SK-N-SH (cell line): ENCODE measurements around the gene FRMD5. TPM values are rescaled to one million over a fixed set of nuclear protein-coding genes. Genes with fewer than 3 reads are reported as not detected.

Source experiments
- CTCF ChIA-PET: fragments of 300-600, 350-600 bp; formaldehyde crosslinking; extraction: SDS; loops from one replicate; lab custom pipeline; 2021; lab: Yijun Ruan, JAX
- POLR2A ChIA-PET: fragments of 350-600 bp; sonication (Branson Sonifier 250); formaldehyde crosslinking; extraction: SDS; loops from one replicate; lab custom pipeline; 2020; ENCODE audit warnings: antibody characterized with exemption, inconsistent platforms; lab: Yijun Ruan, JAX
- DNase-seq: peaks from one replicate; pipeline ENCODE4 v3.0.0; 2012
- H2AFZ ChIP-seq: fragments of 200-600 bp; sonication (generic); 2 replicates; pipeline ENCODE4 v1.8.1; 2016; ENCODE audit warnings: antibody characterized with exemption, mild to moderate bottlenecking, low read depth
- H3F3A ChIP-seq: fragments of 200-600 bp; sonication (generic); replicated peaks from 2 replicates; pipeline ENCODE3; 2016; ENCODE audit warnings: antibody characterized with exemption, mild to moderate bottlenecking; ENCODE audit not compliant: insufficient read depth
- H3K27ac ChIP-seq, 2 experiments: fragments of 200-500 bp in 1 of 2; fragments of 200-600 bp in 1 of 2; sonication (Bioruptor generic) in 1 of 2; sonication (generic), shearing (Covaris generic) in 1 of 2; 2 replicates each; pipeline versions ENCODE4 v1.5.1 to v1.6.1; 2014 to 2016; ENCODE audit warnings: low read depth in 2 of 2, inconsistent platforms in 1 of 2, low read length in 1 of 2, mild to moderate bottlenecking in 1 of 2, mixed read lengths in 1 of 2
- H3K27me3 ChIP-seq: fragments of 200-600 bp; sonication (generic), shearing (Covaris generic); 2 replicates; pipeline ENCODE4 v1.6.1; 2016; ENCODE audit warnings: mixed run types; ENCODE audit not compliant: insufficient read depth
- H3K36me3 ChIP-seq, 2 experiments: fragments of 200-500 bp in 1 of 2; fragments of 200-600 bp in 1 of 2; sonication (Bioruptor generic) in 1 of 2; sonication (generic) in 1 of 2; replicated peaks in 1 of 2; 2 replicates each; pipeline versions ENCODE3 to v1.5.1; 2014 to 2016; ENCODE audit warnings: low read length in 1 of 2, mild to moderate bottlenecking in 1 of 2; ENCODE audit not compliant: insufficient read depth in 2 of 2, control insufficient read depth in 1 of 2
- H3K4me1 ChIP-seq, 2 experiments: fragments of 200-500 bp in 1 of 2; fragments of 200-600 bp in 1 of 2; sonication (Bioruptor generic) in 1 of 2; sonication (generic), shearing (Covaris generic) in 1 of 2; 2 replicates each; pipeline versions ENCODE4 v1.5.1 to v1.6.1; 2014 to 2016; ENCODE audit warnings: low read depth in 1 of 2, low read length in 1 of 2, mixed run types in 1 of 2; ENCODE audit not compliant: insufficient read depth in 2 of 2, control insufficient read depth in 1 of 2
- H3K4me2 ChIP-seq: fragments of 200-600 bp; sonication (generic), shearing (Covaris generic); 2 replicates; pipeline ENCODE4 v1.6.1; 2017; ENCODE audit warnings: mixed run types
- H3K4me3 ChIP-seq, 2 experiments: fragments of 200-500 bp in 1 of 2; fragments of 200-600 bp in 1 of 2; sonication (Bioruptor generic) in 1 of 2; sonication (generic), shearing (Covaris generic) in 1 of 2; 2 replicates each; pipeline versions ENCODE4 v1.5.1 to v1.8.1; 2014 to 2016; ENCODE audit warnings: low read depth in 2 of 2, inconsistent platforms in 1 of 2, low read length in 1 of 2, mild to moderate bottlenecking in 1 of 2, mixed read lengths in 1 of 2, moderate library complexity in 1 of 2
- H3K79me2 ChIP-seq: fragments of 200-600 bp; sonication (generic); 2 replicates; pipeline ENCODE4 v1.8.1; 2017; ENCODE audit warnings: mild to moderate bottlenecking; ENCODE audit not compliant: insufficient read depth
- H3K9ac ChIP-seq: fragments of 200-600 bp; sonication (generic); 2 replicates; pipeline ENCODE4 v1.6.1; 2017; ENCODE audit warnings: mixed run types
- H3K9me2 ChIP-seq: fragments of 200-600 bp; sonication (generic); 2 replicates; pipeline ENCODE4 v1.6.1; 2017; ENCODE audit warnings: mixed run types
- H3K9me3 ChIP-seq: fragments of 200-600 bp; sonication (generic); 2 replicates; pipeline ENCODE4 v1.6.1; 2017; ENCODE audit warnings: mixed run types, mild to moderate bottlenecking, moderate library complexity
- H4K20me1 ChIP-seq: fragments of 200-600 bp; sonication (generic); 2 replicates; pipeline ENCODE4 v1.6.1; 2017; ENCODE audit warnings: mild to moderate bottlenecking, mixed run types; ENCODE audit not compliant: insufficient read depth
- CHD2 ChIP-seq: fragments of 150-350 bp; IDR thresholded peaks from 2 replicates; pipeline ENCODE4 v1.6.1; 2018; ENCODE audit warnings: low read length; ENCODE audit not compliant: partially characterized antibody
- EP300 ChIP-seq, 2 experiments: IDR thresholded peaks; 2 replicates each; pipeline versions ENCODE4 v1.4.0 to v1.6.1; 2012; ENCODE audit warnings: borderline replicate concordance in 1 of 2, low read depth in 1 of 2, low read length in 1 of 2
- FOSL2 ChIP-seq: IDR thresholded peaks from 2 replicates; pipeline ENCODE4 v1.4.0; 2012; ENCODE audit warnings: low read depth, mild to moderate bottlenecking, moderate library complexity, borderline replicate concordance
- FOXJ3 ChIP-seq: sonication (generic); formaldehyde crosslinking; IDR thresholded peaks from 2 replicates; pipeline ENCODE4 v1.5.1; 2020; ENCODE audit warnings: mild to moderate bottlenecking, missing genetic modification reagents
- FOXM1 ChIP-seq: IDR thresholded peaks from 2 replicates; pipeline ENCODE4 v1.4.0; 2012; ENCODE audit warnings: low read depth, mild to moderate bottlenecking
- GABPA ChIP-seq: IDR thresholded peaks from 2 replicates; pipeline ENCODE4 v1.4.0; 2012; ENCODE audit warnings: low read depth, mild to moderate bottlenecking
- MXI1 ChIP-seq: IDR thresholded peaks from 2 replicates; pipeline ENCODE4 v1.6.1; 2012; ENCODE audit warnings: mild to moderate bottlenecking, low read depth, low read length, improper control_type of control experiment
- RAD21 ChIP-seq: IDR thresholded peaks from 2 replicates; pipeline ENCODE4 v1.6.1; 2012; ENCODE audit warnings: mild to moderate bottlenecking, low read length
- RCOR1 ChIP-seq: fragments of 150-350 bp; IDR thresholded peaks from 2 replicates; pipeline ENCODE4 v1.6.1; 2017; ENCODE audit warnings: antibody characterized with exemption, low read length
- RXRA ChIP-seq: IDR thresholded peaks from 2 replicates; pipeline ENCODE4 v1.4.0; 2012; ENCODE audit warnings: low read depth, mild to moderate bottlenecking, borderline replicate concordance
- SMC3 ChIP-seq: IDR thresholded peaks from 2 replicates; pipeline ENCODE4 v1.6.1; 2012; ENCODE audit warnings: low read depth, low read length, improper control_type of control experiment
- TAF1 ChIP-seq: IDR thresholded peaks from 2 replicates; pipeline ENCODE4 v1.6.1; 2012; ENCODE audit warnings: low read depth, mild to moderate bottlenecking, low read length, moderate library complexity, borderline replicate concordance
- TCF12 ChIP-seq: IDR thresholded peaks from 2 replicates; pipeline ENCODE4 v1.4.0; 2012
- USF2 ChIP-seq: fragments of 150-350 bp; IDR thresholded peaks from 2 replicates; pipeline ENCODE4 v1.6.1; 2017; ENCODE audit warnings: antibody characterized with exemption, low read length, low read depth, borderline replicate concordance
- ZBTB33 ChIP-seq: IDR thresholded peaks from 2 replicates; pipeline ENCODE4 v1.4.0; 2012; ENCODE audit warnings: low read depth, borderline replicate concordance
- WGBS: methylation state at CpG from one replicate; pipeline ENCODE4 v1.1.6; 2017; ENCODE audit warnings: low lambda C conversion rate; 5-methylcytosine and 5-hydroxymethylcytosine counted together
- polyA plus RNA-seq, 3 experiments: library from polyadenylated mRNA; depleted of rRNA; stranded (reverse); fragments of >200 nt; gene quantifications; 2 replicates each; pipeline ENCODE4 v1.2.3, GENCODE V29; 2012
- TF ChIP-seq, protein P1 (sequence below): IDR thresholded peaks from 2 replicates; pipeline ENCODE4 v1.4.0; 2012; ENCODE audit warnings: low read depth, borderline replicate concordance
- TF ChIP-seq, protein P2 (sequence below): IDR thresholded peaks from 2 replicates; pipeline ENCODE4 v1.6.1; 2012; ENCODE audit warnings: mild to moderate bottlenecking, low read depth, low read length, moderate library complexity
- TF ChIP-seq, protein P3 (sequence below): IDR thresholded peaks from 2 replicates; pipeline ENCODE4; 2012

Gene FRMD5
- polyA plus RNA-seq, 1 of the 3 experiments (the other 2 are of a cell fraction) = 24.8 TPM

DNA sequence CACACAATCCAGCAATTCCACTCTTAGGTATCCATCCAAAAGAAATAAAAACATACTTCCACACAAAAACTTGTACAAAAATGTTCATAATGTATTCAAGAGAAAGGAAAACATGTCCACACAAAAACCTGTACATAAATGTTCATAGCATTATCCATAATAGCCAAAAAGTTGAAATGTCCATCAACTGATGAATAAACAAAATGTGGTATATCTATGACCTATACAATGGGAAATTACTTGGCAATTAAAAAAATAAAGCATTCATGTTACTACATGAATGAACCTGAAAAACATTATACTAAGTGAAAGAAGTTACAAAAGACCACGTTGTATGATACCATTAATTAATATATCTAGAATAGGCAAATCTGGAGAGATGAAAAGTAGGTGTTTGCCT, 17.9 kb downstream of the FRMD5 start:
- no peaks in the 10 kb centered on the region for H3K9me3 ChIP-seq

More for the DNA sequence above, 17.9 kb downstream of the FRMD5 start:
- Histone ChIP-seq H3F3A (peaks cover 17% of the 10 kb centered on the region), H3K4me2 (no peak overlapping the region), H4K20me1 (peaks cover 12% of the 10 kb centered on the region; the same call in 1 of the 2 replicates), H3K4me1 (peaks cover 0 to 5% of the 10 kb centered on the region in 2 experiments; a peak in 1 of 4 replicates), H3K27me3 (no peaks in the 10 kb centered on the region), H3K4me3 (no peak overlapping the region), H3K27ac (no peak overlapping the region), H3K9ac (no peak overlapping the region), H3K79me2 (peaks cover 96% of the 10 kb centered on the region), H3K9me2 (no peaks in the 10 kb centered on the region), H3K36me3 (peaks cover 0 to 5% of the 10 kb centered on the region in 2 experiments), H2AFZ (no peak overlapping the region)
- TF ChIP-seq RXRA (no peak), CHD2 (no peak), EP300 (IDR thresholded peaks at IDR 0.05; ENCODE audit: borderline replicate concordance in 1 of 2, low read depth in 1 of 2, low read length in 1 of 2) (no peak), SMC3 (no peak), MXI1 (no peak), TCF12 (no peak), RAD21 (no peak), USF2 (no peak), FOXM1 (no peak), ZBTB33 (no peak), FOSL2 (no peak), FOXJ3 (CRISPR knock-in tag) (no peak), RCOR1 (no peak), TAF1 (no peak), GABPA (no peak)
- TF ChIP-seq, protein P1, sequence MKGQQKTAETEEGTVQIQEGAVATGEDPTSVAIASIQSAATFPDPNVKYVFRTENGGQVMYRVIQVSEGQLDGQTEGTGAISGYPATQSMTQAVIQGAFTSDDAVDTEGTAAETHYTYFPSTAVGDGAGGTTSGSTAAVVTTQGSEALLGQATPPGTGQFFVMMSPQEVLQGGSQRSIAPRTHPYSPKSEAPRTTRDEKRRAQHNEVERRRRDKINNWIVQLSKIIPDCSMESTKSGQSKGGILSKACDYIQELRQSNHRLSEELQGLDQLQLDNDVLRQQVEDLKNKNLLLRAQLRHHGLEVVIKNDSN = no peak
- TF ChIP-seq, protein P2, sequence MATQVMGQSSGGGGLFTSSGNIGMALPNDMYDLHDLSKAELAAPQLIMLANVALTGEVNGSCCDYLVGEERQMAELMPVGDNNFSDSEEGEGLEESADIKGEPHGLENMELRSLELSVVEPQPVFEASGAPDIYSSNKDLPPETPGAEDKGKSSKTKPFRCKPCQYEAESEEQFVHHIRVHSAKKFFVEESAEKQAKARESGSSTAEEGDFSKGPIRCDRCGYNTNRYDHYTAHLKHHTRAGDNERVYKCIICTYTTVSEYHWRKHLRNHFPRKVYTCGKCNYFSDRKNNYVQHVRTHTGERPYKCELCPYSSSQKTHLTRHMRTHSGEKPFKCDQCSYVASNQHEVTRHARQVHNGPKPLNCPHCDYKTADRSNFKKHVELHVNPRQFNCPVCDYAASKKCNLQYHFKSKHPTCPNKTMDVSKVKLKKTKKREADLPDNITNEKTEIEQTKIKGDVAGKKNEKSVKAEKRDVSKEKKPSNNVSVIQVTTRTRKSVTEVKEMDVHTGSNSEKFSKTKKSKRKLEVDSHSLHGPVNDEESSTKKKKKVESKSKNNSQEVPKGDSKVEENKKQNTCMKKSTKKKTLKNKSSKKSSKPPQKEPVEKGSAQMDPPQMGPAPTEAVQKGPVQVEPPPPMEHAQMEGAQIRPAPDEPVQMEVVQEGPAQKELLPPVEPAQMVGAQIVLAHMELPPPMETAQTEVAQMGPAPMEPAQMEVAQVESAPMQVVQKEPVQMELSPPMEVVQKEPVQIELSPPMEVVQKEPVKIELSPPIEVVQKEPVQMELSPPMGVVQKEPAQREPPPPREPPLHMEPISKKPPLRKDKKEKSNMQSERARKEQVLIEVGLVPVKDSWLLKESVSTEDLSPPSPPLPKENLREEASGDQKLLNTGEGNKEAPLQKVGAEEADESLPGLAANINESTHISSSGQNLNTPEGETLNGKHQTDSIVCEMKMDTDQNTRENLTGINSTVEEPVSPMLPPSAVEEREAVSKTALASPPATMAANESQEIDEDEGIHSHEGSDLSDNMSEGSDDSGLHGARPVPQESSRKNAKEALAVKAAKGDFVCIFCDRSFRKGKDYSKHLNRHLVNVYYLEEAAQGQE = no peak
- TF ChIP-seq, protein P3, sequence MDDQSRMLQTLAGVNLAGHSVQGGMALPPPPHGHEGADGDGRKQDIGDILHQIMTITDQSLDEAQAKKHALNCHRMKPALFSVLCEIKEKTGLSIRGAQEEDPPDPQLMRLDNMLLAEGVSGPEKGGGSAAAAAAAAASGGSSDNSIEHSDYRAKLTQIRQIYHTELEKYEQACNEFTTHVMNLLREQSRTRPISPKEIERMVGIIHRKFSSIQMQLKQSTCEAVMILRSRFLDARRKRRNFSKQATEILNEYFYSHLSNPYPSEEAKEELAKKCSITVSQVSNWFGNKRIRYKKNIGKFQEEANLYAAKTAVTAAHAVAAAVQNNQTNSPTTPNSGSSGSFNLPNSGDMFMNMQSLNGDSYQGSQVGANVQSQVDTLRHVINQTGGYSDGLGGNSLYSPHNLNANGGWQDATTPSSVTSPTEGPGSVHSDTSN = no peak
- WGBS = 75% methylated on average over 1 of the region's 1 CpG
- POLR2A ChIA-PET = no interaction called here
- no peak for DNase-seq
- CTCF ChIA-PET = no interaction called here
